Measurements from ENCODE around the gene ZDBF2.
"Not testable (repeated sequence)": the region's sequence is repeated elsewhere in the genome, so short reads cannot be mapped to it uniquely, and the experiment has no call there.

Gene ZDBF2

GRCh38 chr2:206287197-206287596 is 12.7 kb downstream of the ZDBF2 start:
- Histone ChIP-seq H3K9me3 (no peaks in the 10 kb centered on the region), H3K36me3 (no peaks in the 10 kb centered on the region), H3K4me1 (ENCODE audit: control insufficient read depth in 1 of 2, insufficient read depth in 1 of 2, low read depth in 1 of 2, low read length in 1 of 2) (no peaks in the 10 kb centered on the region), H3K27me3 (peaks cover 11% of the 10 kb centered on the region), H3K4me3 (ENCODE audit: low read depth in 1 of 2, low read length in 1 of 2) (no peak overlapping the region), H3K27ac (no peak overlapping the region)
- TF ChIP-seq CTCF (IDR thresholded peaks at IDR 0.05) = no peak

- Histone ChIP-seq H3K27me3 (no peaks in the 10 kb centered on the region), H3K4me1 (ENCODE audit: control insufficient read depth in 1 of 2, insufficient read depth in 1 of 2, low read depth in 1 of 2, low read length in 1 of 2) (no peaks in the 10 kb centered on the region), H3K36me3 (no peaks in the 10 kb centered on the region), H3K27ac (no peak overlapping the region), H3K4me3 (ENCODE audit: low read depth in 1 of 2, low read length in 1 of 2) (no peak overlapping the region), H3K9me3 (no peaks in the 10 kb centered on the region)
- no peak for TF ChIP-seq CTCF (IDR thresholded peaks at IDR 0.05)
Observed at GRCh38 chr2:206289391-206289790, 14.9 kb downstream of the ZDBF2 start.

- Histone ChIP-seq H3K27ac (no peak overlapping the region), H3K36me3 (no peaks in the 10 kb centered on the region), H3K27me3 (no peaks in the 10 kb centered on the region), H3K4me1 (ENCODE audit: control insufficient read depth in 1 of 2, insufficient read depth in 1 of 2, low read depth in 1 of 2, low read length in 1 of 2) (no peaks in the 10 kb centered on the region), H3K4me3 (ENCODE audit: low read depth in 1 of 2, low read length in 1 of 2) (no peak overlapping the region), H3K9me3 (no peaks in the 10 kb centered on the region)
- no peak for TF ChIP-seq CTCF (IDR thresholded peaks at IDR 0.05)
Observed at GRCh38 chr2:206296128-206296527, 21.7 kb downstream of the ZDBF2 start.

- H3K27ac ChIP-seq; H3K4me3 ChIP-seq (ENCODE audit: low read depth in 1 of 2, low read length in 1 of 2); H3K9me3 ChIP-seq; H3K27me3 ChIP-seq; H3K36me3 ChIP-seq; H3K4me1 ChIP-seq (ENCODE audit: control insufficient read depth in 1 of 2, insufficient read depth in 1 of 2, low read depth in 1 of 2, low read length in 1 of 2): not testable (repeated sequence)
Observed at GRCh38 chr2:206299608-206300007, 25.1 kb downstream of the ZDBF2 start.

- H3K27ac ChIP-seq = no peak overlapping the region
- no peaks in the 10 kb centered on the region for H3K4me1 ChIP-seq (ENCODE audit: control insufficient read depth in 1 of 2, insufficient read depth in 1 of 2, low read depth in 1 of 2, low read length in 1 of 2)
Observed at GRCh38 chr2:206305523-206306245, 31.2 kb downstream of the ZDBF2 start.

More at GRCh38 chr2:206305523-206306245, 31.2 kb downstream of the ZDBF2 start:
- no peak for TF ChIP-seq CTCF (IDR thresholded peaks at IDR 0.05)
- Histone ChIP-seq H3K9me3 (no peaks in the 10 kb centered on the region), H3K36me3 (no peaks in the 10 kb centered on the region), H3K4me3 (ENCODE audit: low read depth in 1 of 2, low read length in 1 of 2) (no peak overlapping the region), H3K27me3 (no peaks in the 10 kb centered on the region)
